CD4-positive, alpha-beta T cell treated with Interleukin-2 at 100 ng/mL for 4 hours (primary cell): ENCODE measurements around the gene COL4A2.

Experiments used
- DNase-seq: peaks from one replicate; pipeline ENCODE4 v3.0.0-alpha.2; 2020; ENCODE audit warnings: low spot score

The COL4A2 gene

DNA sequence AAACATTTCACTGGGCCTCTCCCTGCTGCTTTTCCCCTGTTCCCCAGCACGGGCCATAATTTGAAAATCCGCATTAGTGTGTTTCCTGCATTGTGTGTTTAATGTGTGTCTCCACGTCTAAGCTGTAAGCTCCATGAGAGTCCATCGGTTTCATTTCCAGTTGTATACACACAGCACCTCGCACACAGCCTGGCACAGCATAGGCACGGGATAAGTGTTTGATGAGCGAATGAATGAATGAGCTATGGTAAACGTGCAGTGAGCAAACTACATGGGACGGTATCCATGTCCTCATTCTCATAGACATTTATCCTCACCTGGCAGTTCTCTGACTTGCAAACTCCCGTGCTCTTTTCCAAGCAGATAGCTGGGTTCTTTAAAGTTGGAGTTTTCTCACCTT lies 148.4 kb downstream of the COL4A2 start:
- no peak for DNase-seq

DNA sequence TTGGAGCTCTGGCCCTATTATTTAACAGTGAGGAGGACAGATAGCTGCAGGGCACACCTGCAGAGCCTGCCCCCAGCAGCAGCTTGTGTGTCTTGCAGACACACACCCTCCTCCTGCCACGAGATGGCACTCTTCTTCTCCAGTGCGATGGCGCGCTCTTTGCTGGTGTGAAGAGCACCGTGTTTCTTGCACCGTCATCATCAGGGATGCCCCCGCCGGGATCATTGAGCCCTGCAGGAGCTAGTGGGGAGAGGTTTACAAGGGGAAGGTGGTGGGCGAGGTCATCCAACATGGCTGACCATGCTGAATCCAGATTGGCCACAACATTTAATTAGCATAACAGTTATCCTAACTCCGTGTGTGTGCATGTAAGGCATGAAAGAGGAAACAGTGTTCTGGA lies 148.9 kb downstream of the COL4A2 start:
- peak; percentile 49 for DNase-seq

DNA sequence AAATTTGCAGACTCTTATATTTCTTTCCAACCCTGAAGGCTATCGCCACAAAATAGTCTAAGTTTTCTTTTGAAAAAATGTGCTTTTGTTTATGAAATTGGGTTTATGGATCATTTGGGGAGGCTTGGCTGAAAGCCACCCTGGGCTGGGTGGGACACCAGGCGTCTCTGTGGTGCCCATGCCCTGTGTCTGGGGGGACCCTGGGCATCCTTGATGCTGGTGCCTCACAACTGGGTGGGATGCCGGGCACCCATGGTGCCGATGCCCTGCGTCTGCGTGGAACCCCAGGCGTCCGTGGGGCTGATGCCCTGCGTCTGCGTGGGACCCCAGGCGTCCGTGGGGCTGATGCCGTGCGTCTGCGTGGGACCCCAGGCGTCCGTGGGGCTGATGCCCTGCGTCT lies 149.5 kb downstream of the COL4A2 start:
- no peak for DNase-seq

DNA sequence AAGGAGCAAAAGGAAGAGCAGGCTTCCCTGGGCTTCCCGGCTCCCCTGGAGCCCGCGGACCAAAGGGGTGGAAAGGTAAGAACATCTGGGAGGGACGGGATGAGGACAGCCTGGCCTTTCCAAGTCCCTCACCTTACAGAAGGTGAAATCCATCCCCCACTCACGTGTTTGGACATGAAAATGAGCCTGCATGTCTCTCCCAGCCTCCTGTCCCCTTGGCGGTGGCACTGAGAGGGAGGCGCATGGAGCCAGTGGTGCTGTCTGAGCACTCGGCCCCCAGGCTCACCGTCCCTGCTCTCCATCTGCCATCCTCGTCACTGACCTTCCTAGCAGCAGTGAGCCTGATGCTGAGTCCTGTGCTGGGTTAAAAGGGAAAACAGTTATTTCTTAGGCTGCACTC lies 150.3 kb downstream of the COL4A2 start:
- no peak for DNase-seq

DNA sequence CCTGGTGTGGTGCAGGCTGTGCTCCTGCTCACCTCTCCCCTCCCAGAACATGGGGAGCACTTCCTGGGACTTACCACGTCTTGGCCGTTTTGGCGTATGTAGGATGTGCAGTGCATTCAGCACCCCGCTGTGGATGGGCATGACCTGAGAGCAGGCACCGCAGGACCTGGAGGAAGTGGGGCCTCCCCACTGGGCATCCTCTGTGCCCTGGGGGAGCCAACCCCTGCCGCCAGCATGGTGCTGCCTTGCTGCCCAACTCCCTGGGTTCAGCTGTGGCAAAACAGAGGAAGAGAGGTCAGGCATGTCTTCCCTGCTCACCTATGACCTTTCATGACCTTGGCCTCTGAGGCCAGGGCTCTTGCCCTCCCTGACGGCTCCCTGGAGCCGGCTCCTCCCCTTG lies 150.9 kb downstream of the COL4A2 start:
- DNase-seq: no peak

DNA sequence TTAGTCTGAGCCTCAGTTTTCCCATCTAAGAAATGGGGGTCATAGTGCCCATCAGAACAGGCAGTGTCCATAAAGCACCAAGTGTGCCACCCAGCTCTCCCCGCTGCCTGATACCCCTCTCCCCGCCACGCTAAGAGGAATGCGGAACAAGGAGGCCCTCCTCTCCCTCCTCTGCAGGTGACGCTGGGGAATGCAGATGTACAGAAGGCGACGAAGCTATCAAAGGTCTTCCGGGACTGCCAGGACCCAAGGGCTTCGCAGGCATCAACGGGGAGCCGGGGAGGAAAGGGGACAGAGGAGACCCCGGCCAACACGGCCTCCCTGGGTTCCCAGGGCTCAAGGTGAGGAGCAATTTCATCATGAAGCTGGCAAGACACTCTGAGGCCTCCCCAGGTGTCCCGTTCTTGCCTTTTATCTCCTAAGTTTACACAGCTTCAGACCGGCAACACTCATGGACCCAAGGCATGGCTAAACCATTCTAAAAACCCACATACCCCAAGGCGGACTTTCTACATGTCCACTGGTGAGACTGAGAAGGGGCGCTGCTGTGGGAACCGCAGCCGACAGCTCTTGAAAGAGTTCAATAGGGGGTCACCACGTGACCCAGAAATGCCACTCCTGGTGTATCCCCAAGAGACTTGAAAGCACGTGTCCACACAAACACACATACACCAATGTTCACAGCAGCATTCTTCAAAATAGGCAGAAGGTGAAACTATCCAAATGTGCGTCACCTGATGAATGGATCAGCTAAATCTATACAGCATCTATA lies 151.7 kb downstream of the COL4A2 start:
- DNase-seq: no peak

DNA sequence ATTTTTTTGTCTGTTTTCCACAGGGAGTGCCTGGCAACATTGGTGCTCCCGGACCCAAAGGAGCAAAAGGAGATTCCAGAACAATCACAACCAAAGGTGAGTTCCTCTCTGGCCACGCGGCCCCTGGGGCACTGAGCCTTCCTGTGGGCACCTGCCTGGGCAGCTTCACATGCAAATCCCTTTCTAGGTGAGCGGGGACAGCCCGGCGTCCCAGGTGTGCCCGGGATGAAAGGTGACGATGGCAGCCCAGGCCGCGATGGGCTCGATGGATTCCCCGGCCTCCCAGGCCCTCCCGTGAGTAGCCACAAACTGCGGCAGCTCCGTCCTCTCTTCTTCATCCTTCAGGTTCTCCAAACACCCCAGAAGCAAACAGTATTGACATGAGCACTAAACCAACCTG lies 155.0 kb downstream of the COL4A2 start:
- no peak for DNase-seq

DNA sequence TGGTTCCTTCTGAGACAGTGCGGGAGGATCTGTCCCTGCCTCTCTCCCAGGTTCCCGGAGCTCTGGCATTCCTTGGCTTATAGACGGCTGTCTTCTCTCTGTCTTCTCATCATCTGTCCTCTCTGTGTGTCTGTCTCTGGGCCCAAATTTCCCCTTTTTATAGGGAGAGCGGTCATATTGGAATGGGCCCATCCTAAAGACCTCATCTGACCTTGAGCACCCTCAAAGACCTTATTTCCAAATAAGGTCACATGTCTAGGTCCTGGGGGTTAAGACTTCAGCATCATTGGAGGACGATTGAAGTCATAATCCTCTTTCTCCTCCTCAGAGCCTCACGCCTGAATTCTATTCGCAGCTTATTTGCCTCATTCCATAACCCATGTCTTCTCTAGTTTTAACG lies 156.1 kb downstream of the COL4A2 start:
- no peak for DNase-seq

DNA sequence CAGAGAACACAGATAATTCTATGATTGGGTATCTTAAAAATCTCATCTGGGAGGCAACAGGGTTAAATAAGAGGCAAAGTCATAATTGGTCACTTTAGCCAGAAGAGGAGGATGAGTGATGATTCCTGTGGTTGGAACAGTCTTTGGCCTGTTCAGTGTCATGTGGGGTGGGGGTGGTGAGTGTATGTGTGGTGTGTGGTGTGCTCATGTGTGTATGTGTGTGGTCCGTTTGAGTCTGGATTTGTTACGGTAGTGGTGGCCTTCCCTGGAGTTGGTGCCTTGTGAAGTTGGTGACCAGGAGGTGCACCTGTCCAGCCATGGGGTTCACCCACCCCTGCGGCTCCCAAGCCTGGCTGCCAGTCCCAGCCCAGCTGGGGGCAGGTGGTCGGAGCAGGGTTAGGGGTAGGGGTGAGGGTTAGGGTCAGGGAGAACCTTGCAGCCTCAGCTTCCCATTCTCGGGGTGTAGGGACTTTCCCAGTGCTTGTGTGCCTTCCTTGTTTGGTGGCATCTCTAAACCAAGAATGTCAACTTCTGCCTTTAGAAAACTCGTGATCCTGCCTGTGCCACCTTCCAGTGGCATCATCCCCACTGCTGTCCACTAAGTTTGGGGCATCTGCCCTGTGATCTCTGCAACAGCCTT lies 156.9 kb downstream of the COL4A2 start:
- no peak for DNase-seq

DNA sequence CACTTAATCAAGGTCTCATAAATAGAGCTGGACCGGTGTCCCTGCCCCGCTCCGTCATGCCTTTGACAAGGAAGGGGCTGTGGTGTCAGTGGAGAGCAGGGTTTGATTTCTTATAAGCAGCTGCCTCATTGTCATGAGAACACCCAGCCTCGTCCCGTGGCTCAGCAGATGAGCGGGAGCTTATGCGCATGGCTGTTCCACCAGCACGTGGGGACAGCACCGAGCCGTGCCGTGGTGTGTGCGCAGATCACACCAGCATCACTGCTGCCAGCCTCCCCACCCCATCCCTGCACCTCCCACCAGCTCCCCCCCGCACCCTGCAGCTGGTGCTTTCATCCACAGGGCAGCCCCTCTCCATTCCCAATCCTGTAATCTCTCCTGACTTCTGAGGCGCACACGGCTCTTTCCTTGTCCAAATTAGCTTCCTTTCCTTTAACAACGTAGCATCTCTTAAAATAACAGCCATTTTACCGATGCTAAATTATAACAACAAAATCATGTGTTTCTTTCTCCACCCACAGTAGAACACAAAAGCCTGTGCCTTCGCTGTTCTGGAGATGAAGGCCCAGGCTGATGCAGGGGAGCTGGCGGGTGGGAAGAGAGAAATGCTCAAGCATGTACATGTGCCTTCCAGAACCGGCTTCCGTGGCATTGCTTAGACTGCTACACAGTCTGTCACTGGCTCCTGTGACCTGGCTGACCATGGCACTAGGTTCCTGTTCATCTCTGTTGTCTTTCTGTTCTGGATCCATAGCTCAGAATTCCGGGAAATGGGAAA lies 157.7 kb downstream of the COL4A2 start:
- DNase-seq: no peak

DNA sequence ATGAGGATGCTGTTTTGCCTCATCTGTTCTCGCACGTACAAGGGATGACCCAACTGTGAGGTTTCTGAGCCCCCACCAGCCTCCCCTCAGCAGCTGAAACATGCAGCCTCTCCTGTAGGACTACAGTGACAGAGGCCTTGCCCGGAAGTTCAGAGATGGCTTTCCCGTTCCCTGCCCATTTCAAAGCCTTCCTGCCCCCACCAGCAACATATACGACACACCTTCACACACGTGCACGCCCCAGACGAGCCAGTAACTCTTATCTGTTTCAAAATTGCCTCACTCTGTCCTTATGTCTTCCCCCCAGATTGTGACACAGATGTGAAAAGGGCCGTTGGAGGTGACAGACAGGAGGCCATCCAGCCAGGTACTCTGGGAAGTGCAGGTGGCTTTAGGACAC lies 158.6 kb downstream of the COL4A2 start:
- DNase-seq: no peak

DNA sequence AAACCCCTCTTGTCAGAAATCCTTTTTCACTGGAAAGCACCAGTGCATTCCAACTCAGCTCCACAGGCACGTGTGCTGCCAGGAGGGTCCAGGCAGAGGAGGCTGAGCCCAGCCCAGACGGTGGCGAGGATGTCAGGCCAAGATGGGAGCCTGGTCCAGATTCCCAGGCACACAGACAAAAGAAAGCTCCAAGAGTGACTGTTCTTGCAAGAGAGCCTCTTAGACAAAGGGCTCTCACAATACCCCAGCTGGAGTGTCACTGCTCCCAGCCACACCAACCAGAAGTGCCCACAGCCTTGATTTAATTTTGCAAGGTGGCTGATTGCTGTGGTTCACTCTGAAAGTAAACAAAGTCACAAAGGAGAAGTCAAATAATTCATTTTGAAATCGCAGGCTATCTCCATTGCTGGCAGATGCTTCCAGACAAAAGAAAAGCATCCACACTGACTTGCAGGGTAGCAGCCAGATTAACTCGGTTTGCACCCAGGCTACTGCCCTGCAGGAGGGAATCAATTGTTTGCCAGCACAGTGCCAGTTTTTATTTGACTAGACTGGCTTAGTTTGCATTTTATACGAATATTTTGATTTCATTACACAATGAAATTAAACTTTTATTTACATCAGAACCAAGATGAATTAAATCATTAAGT lies 159.3 kb downstream of the COL4A2 start:
- no peak for DNase-seq

DNA sequence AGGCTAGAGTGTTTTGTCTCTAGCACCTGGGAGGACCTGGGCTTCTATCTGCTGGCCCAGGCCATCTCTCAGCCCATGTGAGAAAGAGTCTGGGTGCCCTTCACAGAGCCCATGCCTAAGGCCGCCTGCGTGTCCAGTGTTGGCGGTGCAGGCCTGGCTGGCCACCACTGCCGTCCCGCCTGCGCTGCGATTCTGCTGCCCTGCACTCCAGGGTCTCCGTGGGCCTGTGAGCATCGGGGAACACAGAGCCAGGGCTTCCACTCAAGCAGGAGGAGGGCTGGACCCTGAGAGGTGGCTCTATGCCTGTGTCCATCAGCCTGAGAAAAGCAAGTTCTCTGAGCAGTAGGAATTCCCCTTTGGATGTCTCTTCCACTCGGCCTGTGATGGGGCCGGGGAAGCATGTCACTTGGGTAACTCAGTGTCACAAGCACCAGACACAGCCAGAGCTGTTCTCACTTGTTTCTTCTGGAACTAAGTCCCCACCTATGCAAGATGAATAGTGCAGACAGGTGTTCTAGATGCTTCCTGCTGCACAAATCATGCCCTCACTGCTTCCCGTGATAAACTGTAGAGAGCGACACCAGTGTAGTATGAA lies 160.5 kb downstream of the COL4A2 start:
- no peak for DNase-seq

DNA sequence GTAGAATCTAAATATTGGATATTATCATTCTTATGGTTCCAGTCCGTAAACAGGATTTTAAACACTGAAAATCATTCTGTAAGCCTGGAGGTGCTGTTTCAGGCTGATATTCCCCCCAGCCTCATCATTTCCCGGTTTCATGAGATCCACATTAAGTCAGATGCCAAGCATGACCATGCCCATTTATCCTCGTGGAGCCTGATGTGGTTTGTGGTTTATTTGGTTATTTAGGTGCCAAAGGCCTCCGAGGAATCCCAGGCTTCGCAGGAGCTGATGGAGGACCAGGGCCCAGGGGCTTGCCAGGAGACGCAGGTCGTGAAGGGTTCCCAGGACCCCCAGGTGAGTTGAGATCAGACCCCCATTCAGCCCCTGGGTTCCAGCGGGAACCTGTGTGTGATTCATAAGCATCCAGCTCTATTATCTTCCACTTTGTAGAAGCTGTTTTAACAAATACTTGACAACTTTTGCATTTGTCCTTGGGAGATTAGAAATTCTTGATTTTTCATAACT lies 162.0 kb downstream of the COL4A2 start:
- no peak for DNase-seq

DNA sequence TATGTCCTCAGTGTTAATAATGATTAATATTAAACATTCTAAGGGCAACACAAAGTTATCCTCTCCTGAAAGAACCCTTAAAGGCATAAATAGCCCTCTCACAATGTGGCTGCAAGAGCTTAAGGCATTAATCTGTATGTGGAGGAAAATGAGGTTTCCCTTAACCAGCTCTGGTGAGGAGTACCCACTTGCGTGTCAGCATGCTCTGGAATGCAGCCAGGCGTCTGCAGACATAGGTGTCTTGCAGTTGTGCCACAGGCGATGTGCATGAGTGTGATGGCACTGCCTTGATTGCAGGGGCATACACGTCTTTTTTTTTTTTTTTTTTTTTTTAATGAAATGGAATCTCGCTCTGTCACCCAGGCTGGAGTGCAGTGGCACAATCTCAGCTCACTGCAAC lies 162.5 kb downstream of the COL4A2 start:
- DNase-seq: no peak

DNA sequence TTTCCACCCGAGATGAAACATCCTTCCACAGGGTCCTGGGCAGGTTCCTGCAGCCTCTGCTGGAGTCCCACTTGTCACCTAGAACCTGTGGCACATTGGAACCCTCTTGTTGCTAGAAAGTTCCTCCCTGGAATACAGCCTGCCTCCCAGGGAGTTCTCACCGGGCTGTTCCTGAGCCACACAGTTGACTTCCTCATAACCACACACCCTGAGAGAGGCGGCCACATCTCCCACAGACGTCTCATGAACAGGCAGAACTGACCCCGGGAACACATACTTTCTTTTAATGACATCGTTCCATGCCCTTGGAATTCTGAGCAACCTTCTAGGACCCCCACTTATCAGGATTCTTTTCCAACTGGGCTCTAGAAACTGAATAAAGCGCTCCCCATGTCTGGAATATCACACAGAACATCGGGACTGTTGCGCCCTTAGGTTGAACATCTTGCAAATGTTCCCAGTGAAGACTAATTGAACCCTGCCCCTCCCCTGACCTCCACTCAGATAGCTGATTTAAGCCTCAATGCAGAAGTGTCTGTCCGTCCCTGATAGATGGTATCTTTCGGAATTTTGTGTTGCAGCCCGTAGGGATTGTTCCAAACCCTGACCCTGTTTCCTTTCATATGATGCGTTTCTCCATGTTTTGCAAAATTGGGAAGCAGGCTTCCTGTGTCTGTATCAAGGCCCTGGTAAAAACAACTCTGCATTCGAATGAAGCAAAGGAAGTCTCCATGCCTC lies 163.4 kb downstream of the COL4A2 start:
- DNase-seq: no peak

DNA sequence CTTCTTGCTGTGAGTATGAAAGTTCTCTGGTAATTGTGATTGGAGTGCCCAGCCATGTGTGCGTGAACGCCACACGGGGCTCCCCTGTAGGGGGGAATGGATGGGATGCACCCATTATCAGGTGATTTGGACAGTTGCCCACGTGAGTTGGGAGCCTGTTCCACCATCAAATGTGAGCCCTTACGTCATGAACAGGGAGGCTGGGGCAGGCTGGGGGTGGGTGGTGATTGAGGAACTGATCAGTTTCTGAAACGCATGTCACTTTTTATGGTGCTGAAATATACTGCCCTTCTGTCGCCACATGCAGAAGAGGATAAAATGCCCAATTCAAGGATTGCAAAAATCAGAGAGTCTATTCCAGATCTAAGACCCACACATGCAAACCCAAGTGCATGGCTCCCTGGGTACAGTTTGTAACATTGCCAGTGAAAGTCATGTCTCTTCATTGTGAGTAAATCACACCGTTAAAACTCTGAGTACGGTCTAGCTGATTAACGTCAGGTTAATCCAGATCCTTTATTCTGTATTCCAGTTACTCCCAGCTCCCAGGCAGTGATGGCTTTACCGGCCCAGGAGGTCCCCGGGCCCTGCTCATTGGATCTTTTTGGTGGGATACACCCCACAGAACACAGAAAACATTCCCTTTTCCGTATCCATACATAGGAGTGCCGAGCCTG lies 164.2 kb downstream of the COL4A2 start:
- no peak for DNase-seq

DNA sequence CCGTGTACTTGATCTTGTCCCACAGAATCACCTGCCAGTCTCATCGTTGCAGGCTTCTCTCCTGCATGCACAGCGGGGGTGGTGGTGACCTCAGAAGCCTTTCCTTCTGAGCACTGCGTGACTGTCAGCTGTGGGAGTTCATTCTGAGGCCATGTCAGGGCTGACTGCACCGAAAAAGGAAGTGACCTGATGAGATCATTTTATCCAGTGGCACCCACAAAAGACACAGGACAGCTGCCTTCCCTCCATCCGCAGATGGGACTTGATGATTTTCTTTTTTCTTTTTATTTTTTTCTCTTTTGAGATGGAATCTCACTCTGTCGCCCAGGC lies 164.7 kb downstream of the COL4A2 start:
- no peak for DNase-seq

DNA sequence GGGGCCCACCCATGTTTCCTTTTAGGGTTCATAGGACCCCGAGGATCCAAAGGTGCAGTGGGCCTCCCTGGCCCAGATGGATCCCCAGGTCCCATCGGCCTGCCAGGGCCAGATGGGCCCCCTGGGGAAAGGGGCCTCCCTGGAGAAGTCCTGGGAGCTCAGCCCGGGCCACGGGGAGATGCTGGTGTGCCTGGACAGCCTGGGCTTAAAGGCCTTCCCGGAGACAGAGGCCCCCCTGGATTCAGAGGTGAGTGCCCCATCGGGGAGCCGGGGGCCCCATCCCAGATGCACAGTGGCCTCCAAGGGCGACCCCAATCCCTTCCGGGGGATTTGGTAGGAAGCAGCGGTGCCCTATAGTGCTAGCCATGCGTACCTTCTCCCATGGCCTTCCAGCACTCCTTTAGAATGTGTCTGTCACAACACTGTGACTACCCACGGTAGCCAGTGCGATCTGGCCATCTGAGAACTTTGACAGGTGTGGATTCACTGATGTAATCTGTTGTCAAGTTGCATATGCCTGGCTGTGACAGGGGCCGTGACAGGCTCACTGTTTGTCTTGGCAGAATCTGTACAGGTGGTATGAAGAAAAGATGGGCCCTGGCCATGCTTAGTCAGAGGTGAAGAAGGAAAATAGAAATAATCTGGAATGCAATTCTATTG lies 165.9 kb downstream of the COL4A2 start:
- DNase-seq: no peak

DNA sequence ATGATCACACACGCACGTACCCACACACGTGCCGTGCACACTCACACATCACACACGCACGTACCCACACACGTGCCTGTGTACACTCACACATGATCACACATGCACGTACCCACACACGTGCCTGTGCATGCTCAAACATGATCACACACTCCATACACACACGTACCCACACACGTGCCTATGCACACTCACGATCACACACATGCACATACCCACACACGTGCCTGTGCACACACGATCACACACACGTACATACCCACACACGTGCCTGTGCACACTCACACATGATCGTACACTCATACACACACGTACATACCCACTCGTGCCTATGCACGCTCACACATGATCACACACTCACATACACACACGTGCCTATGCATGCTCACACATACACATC lies 167.6 kb downstream of the COL4A2 start:
- no peak for DNase-seq
